HepG2 (cell line): ENCODE results near the gene ALB. TPM values are rescaled to one million over a fixed set of nuclear protein-coding genes. Genes with fewer than 3 reads are reported as not detected.

ENCODE experiments used
- CERS6 ChIP-seq: sonication (generic); formaldehyde crosslinking; IDR thresholded peaks from 2 replicates; pipeline ENCODE4 v1.5.0; 2020; ENCODE audit warnings: missing genetic modification reagents
- HNRNPH1 ChIP-seq: fragments of 200-400 bp; formaldehyde crosslinking; optimal IDR thresholded peaks from 2 replicates; pipeline ENCODE3; 2017; ENCODE audit warnings: mild to moderate bottlenecking, low read depth, low read length
- KDM2A ChIP-seq: sonication (generic); formaldehyde crosslinking; IDR thresholded peaks from 2 replicates; pipeline ENCODE4 v1.4.0; 2020; ENCODE audit warnings: low read depth, missing genetic modification reagents, borderline replicate concordance
- KLF11 ChIP-seq: IDR thresholded peaks from 2 replicates; pipeline ENCODE4 v1.6.1; 2016; ENCODE audit warnings: missing compliant biosample characterization
- NFRKB ChIP-seq: fragments of 450-650 bp; IDR thresholded peaks from 2 replicates; pipeline ENCODE4 v1.6.1; 2017
- REPIN1 ChIP-seq: sonication (generic); formaldehyde crosslinking; IDR thresholded peaks from 2 replicates; pipeline ENCODE4 v1.8.0; 2022; ENCODE audit warnings: missing genetic modification reagents, low read depth, mild to moderate bottlenecking, borderline replicate concordance
- SRY ChIP-seq: sonication (generic); formaldehyde crosslinking; IDR thresholded peaks from 2 replicates; pipeline ENCODE4 v1.8.0; 2022; ENCODE audit warnings: mild to moderate bottlenecking, missing genetic modification reagents
- ZBTB38 ChIP-seq: sonication (generic); formaldehyde crosslinking; IDR thresholded peaks from 2 replicates; pipeline ENCODE4 v1.5.1; 2020; ENCODE audit warnings: mild to moderate bottlenecking, missing genetic modification reagents
- ZFP1 ChIP-seq: IDR thresholded peaks from 2 replicates; pipeline ENCODE4 v1.6.1; 2016
- ZMAT3 ChIP-seq: sonication (generic); formaldehyde crosslinking; conservative IDR thresholded peaks from 2 replicates; pipeline ENCODE4 v1.7.0; 2021; ENCODE audit warnings: missing genetic modification reagents
- ZNF138 ChIP-seq: sonication (generic); formaldehyde crosslinking; IDR thresholded peaks from 2 replicates; pipeline ENCODE4 v1.5.0; 2020; ENCODE audit warnings: mild to moderate bottlenecking, low read depth, missing genetic modification reagents
- ZNF503 ChIP-seq: sonication (generic); formaldehyde crosslinking; IDR thresholded peaks from 2 replicates; pipeline ENCODE4 v1.4.0; 2020; ENCODE audit warnings: missing genetic modification reagents
- ZNF530 ChIP-seq: sonication (generic); formaldehyde crosslinking; IDR thresholded peaks from 2 replicates; pipeline ENCODE4 v1.5.0; 2020; ENCODE audit warnings: low read depth, mild to moderate bottlenecking, missing genetic modification reagents
- ZNF576 ChIP-seq: sonication (generic); formaldehyde crosslinking; IDR thresholded peaks from 2 replicates; pipeline ENCODE4 v1.4.0; 2020; ENCODE audit warnings: mild to moderate bottlenecking, missing genetic modification reagents
- ZNF614 ChIP-seq: IDR thresholded peaks from 2 replicates; pipeline ENCODE4 v1.6.1; 2018; ENCODE audit warnings: missing biosample characterization, missing genetic modification reagents, inconsistent platforms, borderline replicate concordance
- ZNF644 ChIP-seq: IDR thresholded peaks from 2 replicates; pipeline ENCODE4 v1.6.1; 2016; ENCODE audit warnings: low read depth
- ZNF7 ChIP-seq: IDR thresholded peaks from 2 replicates; pipeline ENCODE4 v1.6.1; 2016; ENCODE audit warnings: missing biosample characterization, missing genetic modification reagents
- ZNF737 ChIP-seq: sonication (generic); formaldehyde crosslinking; IDR thresholded peaks from 2 replicates; pipeline ENCODE4 v1.5.0; 2020; ENCODE audit warnings: missing genetic modification reagents, mild to moderate bottlenecking, borderline replicate concordance
- ZNF790 ChIP-seq: sonication (generic); formaldehyde crosslinking; IDR thresholded peaks from 2 replicates; pipeline ENCODE4 v1.8.0; 2022; ENCODE audit warnings: missing genetic modification reagents, mild to moderate bottlenecking, borderline replicate concordance
- ZNF792 ChIP-seq: IDR thresholded peaks from 2 replicates; pipeline ENCODE4 v1.6.1; 2016
- ZSCAN25 ChIP-seq: sonication (generic); formaldehyde crosslinking; IDR thresholded peaks from 2 replicates; pipeline ENCODE4 v1.8.0; 2022; ENCODE audit warnings: mild to moderate bottlenecking, missing genetic modification reagents
- polyA plus RNA-seq, 8 experiments: library from polyadenylated mRNA; depleted of rRNA in 3 of 8; stranded (reverse) in 7 of 8; unstranded in 1 of 8; fragments of >200 nt; fragmentation: Illumina TruSeq in 4 of 8; extraction: Trizol in 4 of 8; gene quantifications; 2 replicates each; pipeline versions ENCODE4 v1.2.1 to v1.2.3, GENCODE V29; 2011 to 2016; ENCODE audit warnings: low read depth in 4 of 8, missing spikeins in 1 of 8, mixed read lengths in 1 of 8; ENCODE audit not compliant: insufficient read depth in 1 of 8
- total RNA-seq, 5 experiments: library from RNA; depleted of rRNA; stranded (reverse); fragments of >200 nt; fragmentation: Illumina TruSeq; extraction: Trizol; gene quantifications; 2 replicates each; pipeline ENCODE4 v1.2.3, GENCODE V29; 2016; ENCODE audit warnings: low read depth in 1 of 5
- TF ChIP-seq, protein P1 (sequence below): sonication (generic); formaldehyde crosslinking; IDR thresholded peaks from 2 replicates; pipeline ENCODE4 v1.5.1; 2020; ENCODE audit warnings: mild to moderate bottlenecking, missing genetic modification reagents
- TF ChIP-seq, protein P2 (sequence below): sonication (generic); formaldehyde crosslinking; conservative IDR thresholded peaks from 2 replicates; pipeline ENCODE4 v1.4.0; 2020; ENCODE audit warnings: missing genetic modification reagents

ALB gene
- total and polyA plus RNA-seq, 2 of the 13 experiments (the other 11 are each of a cell fraction or from before 2014, with no cell fraction given): 22,259 to 22,625 TPM

GRCh38 chr4:73432169-73433000 lies 28.3 kb downstream of the ALB start (continued):
- TF ChIP-seq, protein P1, sequence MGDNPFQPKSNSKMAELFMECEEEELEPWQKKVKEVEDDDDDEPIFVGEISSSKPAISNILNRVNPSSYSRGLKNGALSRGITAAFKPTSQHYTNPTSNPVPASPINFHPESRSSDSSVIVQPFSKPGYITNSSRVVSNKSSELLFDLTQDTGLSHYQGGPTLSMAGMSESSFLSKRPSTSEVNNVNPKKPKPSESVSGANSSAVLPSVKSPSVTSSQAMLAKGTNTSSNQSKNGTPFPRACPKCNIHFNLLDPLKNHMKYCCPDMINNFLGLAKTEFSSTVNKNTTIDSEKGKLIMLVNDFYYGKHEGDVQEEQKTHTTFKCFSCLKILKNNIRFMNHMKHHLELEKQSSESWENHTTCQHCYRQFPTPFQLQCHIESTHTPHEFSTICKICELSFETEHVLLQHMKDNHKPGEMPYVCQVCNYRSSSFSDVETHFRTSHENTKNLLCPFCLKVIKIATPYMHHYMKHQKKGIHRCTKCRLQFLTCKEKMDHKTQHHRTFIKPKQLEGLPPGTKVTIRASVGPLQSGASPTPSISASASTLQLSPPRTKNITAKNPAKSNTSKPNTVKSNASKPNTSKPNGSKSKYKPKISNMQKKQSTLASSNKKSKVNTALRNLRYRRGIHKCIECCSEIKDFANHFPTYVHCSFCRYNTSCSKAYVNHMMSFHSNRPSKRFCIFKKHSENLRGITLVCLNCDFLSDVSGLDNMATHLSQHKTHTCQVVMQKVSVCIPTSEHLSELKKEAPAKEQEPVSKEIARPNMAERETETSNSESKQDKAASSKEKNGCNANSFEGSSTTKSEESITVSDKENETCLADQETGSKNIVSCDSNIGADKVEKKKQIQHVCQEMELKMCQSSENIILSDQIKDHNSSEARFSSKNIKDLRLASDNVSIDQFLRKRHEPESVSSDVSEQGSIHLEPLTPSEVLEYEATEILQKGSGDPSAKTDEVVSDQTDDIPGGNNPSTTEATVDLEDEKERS (CRISPR knock-in tag): peak; percentile 46; the same call in 1 of the 2 replicates
- TF ChIP-seq HNRNPH1 (no peak), CERS6 (CRISPR knock-in tag) (no peak), ZMAT3 (CRISPR knock-in tag) (0 out of 2 replicates have a peak, but pooled peaks have one; percentile 29), ZNF614 (CRISPR knock-in tag) (peak; percentile 74), SRY (CRISPR knock-in tag) (no peak), ZNF737 (CRISPR knock-in tag) (no peak), ZNF576 (no peak), ZSCAN25 (CRISPR knock-in tag) (no peak), ZBTB38 (CRISPR knock-in tag) (no peak), ZFP1 (CRISPR knock-in tag) (no peak; the same call in 1 of the 2 replicates), KDM2A (CRISPR knock-in tag) (no peak), ZNF7 (CRISPR knock-in tag) (no peak), NFRKB (no peak), KLF11 (CRISPR knock-in tag) (no peak), ZNF503 (CRISPR knock-in tag) (peak; percentile 84), ZNF530 (CRISPR knock-in tag) (no peak), REPIN1 (CRISPR knock-in tag) (no peak), ZNF792 (CRISPR knock-in tag) (peak; percentile 60), ZNF644 (CRISPR knock-in tag) (0 out of 2 replicates have a peak, but pooled peaks have one; percentile 26), ZNF138 (CRISPR knock-in tag) (no peak), ZNF790 (CRISPR knock-in tag) (no peak)
- TF ChIP-seq, protein P2, sequence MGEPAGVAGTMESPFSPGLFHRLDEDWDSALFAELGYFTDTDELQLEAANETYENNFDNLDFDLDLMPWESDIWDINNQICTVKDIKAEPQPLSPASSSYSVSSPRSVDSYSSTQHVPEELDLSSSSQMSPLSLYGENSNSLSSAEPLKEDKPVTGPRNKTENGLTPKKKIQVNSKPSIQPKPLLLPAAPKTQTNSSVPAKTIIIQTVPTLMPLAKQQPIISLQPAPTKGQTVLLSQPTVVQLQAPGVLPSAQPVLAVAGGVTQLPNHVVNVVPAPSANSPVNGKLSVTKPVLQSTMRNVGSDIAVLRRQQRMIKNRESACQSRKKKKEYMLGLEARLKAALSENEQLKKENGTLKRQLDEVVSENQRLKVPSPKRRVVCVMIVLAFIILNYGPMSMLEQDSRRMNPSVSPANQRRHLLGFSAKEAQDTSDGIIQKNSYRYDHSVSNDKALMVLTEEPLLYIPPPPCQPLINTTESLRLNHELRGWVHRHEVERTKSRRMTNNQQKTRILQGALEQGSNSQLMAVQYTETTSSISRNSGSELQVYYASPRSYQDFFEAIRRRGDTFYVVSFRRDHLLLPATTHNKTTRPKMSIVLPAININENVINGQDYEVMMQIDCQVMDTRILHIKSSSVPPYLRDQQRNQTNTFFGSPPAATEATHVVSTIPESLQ (CRISPR knock-in tag): no peak
